Suprapubic skin (tissue), 4 donors: ENCODE results near the gene FZD1. TPM values are rescaled to one million over a fixed set of nuclear protein-coding genes. Genes with fewer than 3 reads are reported as not detected.

Experiments
- DNase-seq, 2 donors: peaks; one replicate each; pipeline ENCODE4 v3.0.0-alpha.2; 2019; ENCODE audit warnings: low spot score in 2 of 2
- H3K27ac ChIP-seq: fragments of 200-600 bp; sonication (generic); one replicate; pipeline ENCODE4 v1.5.1; 2019
- H3K27me3 ChIP-seq: fragments of 200-600 bp; sonication (generic); one replicate; pipeline ENCODE4 v1.5.1; 2019
- H3K36me3 ChIP-seq: fragments of 200-600 bp; sonication (generic); one replicate; pipeline ENCODE4 v1.5.1; 2019
- H3K4me1 ChIP-seq: fragments of 200-600 bp; sonication (generic); one replicate; pipeline ENCODE4 v1.5.1; 2019
- H3K4me3 ChIP-seq: fragments of 200-600 bp; sonication (generic); one replicate; pipeline ENCODE4 v1.5.1; 2019; ENCODE audit warnings: mild to moderate bottlenecking
- H3K9me3 ChIP-seq: fragments of 200-600 bp; sonication (generic); one replicate; pipeline ENCODE4 v1.5.1; 2019
- CTCF ChIP-seq, 2 donors: fragments of 200-600 bp in 1 of 2; fragments of 450-650 bp in 1 of 2; sonication (generic) in 1 of 2; IDR thresholded peaks; one replicate each; pipeline ENCODE4 v1.5.1; 2016 to 2019; ENCODE audit warnings: antibody characterized with exemption in 2 of 2, mild to moderate bottlenecking in 1 of 2, moderate library complexity in 1 of 2
- EP300 ChIP-seq: sonication (generic); formaldehyde crosslinking; IDR thresholded peaks from one replicate; pipeline ENCODE4 v1.6.1; 2017; ENCODE audit warnings: antibody characterized with exemption
- POLR2A ChIP-seq, 2 donors: fragments of 450-650 bp; IDR thresholded peaks; one replicate each; pipeline ENCODE4 v1.6.1; 2017; ENCODE audit warnings: antibody characterized with exemption in 2 of 2, mild to moderate bottlenecking in 2 of 2, moderate library complexity in 2 of 2
- POLR2AphosphoS5 ChIP-seq, 3 donors: sonication (generic); formaldehyde crosslinking; IDR thresholded peaks; one replicate each; pipeline ENCODE4 v1.6.1; 2017; ENCODE audit warnings: antibody characterized with exemption in 3 of 3
- WGBS: methylation state at CpG from one replicate; pipeline ENCODE4 v1.1.5; 2018; 5-methylcytosine and 5-hydroxymethylcytosine counted together
- total RNA-seq, 4 donors: library from RNA; depleted of rRNA; stranded (reverse); fragments of >200 nt; gene quantifications; one replicate each; pipeline ENCODE4 v1.1.0, GENCODE V29; 2016

FZD1 gene
- total RNA-seq, 4 donors from 2014 or later, result 23.1 to 43.4 (median 34.9) TPM

- no peaks in the 10 kb centered on the region for H3K27me3 ChIP-seq
- no peaks in the 10 kb centered on the region for H3K9me3 ChIP-seq
- peak overlapping the region; percentile 5 for H3K27ac ChIP-seq
- no peak for TF ChIP-seq POLR2AphosphoS5 (IDR thresholded peaks at IDR 0.05)
- TF ChIP-seq CTCF (IDR thresholded peaks at IDR 0.05), result no peak
- no peak for TF ChIP-seq POLR2A (IDR thresholded peaks at IDR 0.05)
- TF ChIP-seq EP300, result no peak
- no peak for DNase-seq
- no peaks in the 10 kb centered on the region for H3K36me3 ChIP-seq
- 89% methylated on average over 1 of the region's 1 CpG for WGBS
- peaks cover 31% of the 10 kb centered on the region for H3K4me1 ChIP-seq
- no peak overlapping the region for H3K4me3 ChIP-seq
These were observed 24.5 kb upstream of the FZD1 start for GRCh38 chr7:91239772-91240171.

GRCh38 chr7:91240376-91240941, 23.8 kb upstream of the FZD1 start:
- Histone ChIP-seq H3K4me1 (peaks cover 31% of the 10 kb centered on the region), H3K4me3 (no peak overlapping the region), H3K27ac (peak overlapping the region; percentile 5), H3K9me3 (no peaks in the 10 kb centered on the region), H3K27me3 (no peaks in the 10 kb centered on the region), H3K36me3 (no peaks in the 10 kb centered on the region)
- no peak for TF ChIP-seq POLR2A (IDR thresholded peaks at IDR 0.05)
- no peak for TF ChIP-seq EP300
- peak in 1 of 3 donors; percentile 34 for TF ChIP-seq POLR2AphosphoS5 (IDR thresholded peaks at IDR 0.05)
- WGBS, result 20% methylated on average over 2 of the region's 2 CpGs
- no peak for DNase-seq

- TF ChIP-seq POLR2AphosphoS5 (IDR thresholded peaks at IDR 0.05) (no peak), EP300 (no peak), CTCF (IDR thresholded peaks at IDR 0.05) (no peak), POLR2A (IDR thresholded peaks at IDR 0.05) (no peak)
- no peak for DNase-seq
- Histone ChIP-seq H3K9me3 (no peaks in the 10 kb centered on the region), H3K27ac (peak overlapping the region; percentile 31), H3K27me3 (no peaks in the 10 kb centered on the region), H3K4me3 (no peak overlapping the region), H3K4me1 (peaks cover 31% of the 10 kb centered on the region), H3K36me3 (no peaks in the 10 kb centered on the region)
- 45% methylated on average over 8 of the region's 8 CpGs for WGBS
These were observed 22.0 kb upstream of the FZD1 start for GRCh38 chr7:91242097-91242844.

DNA sequence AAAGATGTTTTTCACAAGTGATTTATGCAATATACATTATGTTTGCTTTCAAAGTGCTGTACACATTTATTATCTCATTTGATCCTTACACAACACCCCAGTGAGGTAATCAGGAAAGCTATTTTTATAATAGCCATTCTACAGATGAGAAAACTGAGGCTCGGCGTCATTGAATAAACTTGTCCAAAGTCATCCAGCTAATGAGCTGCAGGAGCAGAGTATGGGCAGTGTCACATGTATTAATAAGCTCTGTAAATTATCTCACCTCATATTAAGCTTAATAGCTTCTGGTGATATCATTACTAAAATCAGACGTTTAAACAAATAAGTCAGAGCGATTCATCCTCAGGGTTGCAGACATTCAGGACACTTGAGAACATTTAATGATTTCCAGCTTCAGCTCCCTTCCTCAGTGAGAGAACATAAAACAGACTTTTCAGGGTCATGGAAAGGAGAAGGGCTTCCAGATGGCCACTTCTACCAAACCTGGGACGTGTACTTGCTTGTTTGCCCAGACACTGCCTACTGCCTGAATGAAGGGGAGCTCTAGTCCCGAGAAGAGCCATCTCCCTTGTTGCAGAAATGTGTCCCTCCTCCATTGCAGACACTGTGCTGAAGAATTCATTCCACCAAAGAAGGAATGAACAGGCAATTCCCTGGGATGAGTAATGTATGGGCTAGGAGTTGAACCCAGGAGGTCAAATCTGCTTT, 20.5 kb upstream of the FZD1 start:
- H3K9me3 ChIP-seq, result no peaks in the 10 kb centered on the region
- WGBS, result 75% methylated on average over 6 of the region's 6 CpGs
- no peak for TF ChIP-seq POLR2AphosphoS5 (IDR thresholded peaks at IDR 0.05)
- no peak for TF ChIP-seq EP300
- no peak for TF ChIP-seq POLR2A (IDR thresholded peaks at IDR 0.05)
- no peak for TF ChIP-seq CTCF (IDR thresholded peaks at IDR 0.05)
- no peaks in the 10 kb centered on the region for H3K27me3 ChIP-seq
- H3K4me3 ChIP-seq, result no peak overlapping the region
- no peaks in the 10 kb centered on the region for H3K36me3 ChIP-seq
- peaks cover 31% of the 10 kb centered on the region for H3K4me1 ChIP-seq
- no peak for DNase-seq
- H3K27ac ChIP-seq, result no peak overlapping the region

DNA sequence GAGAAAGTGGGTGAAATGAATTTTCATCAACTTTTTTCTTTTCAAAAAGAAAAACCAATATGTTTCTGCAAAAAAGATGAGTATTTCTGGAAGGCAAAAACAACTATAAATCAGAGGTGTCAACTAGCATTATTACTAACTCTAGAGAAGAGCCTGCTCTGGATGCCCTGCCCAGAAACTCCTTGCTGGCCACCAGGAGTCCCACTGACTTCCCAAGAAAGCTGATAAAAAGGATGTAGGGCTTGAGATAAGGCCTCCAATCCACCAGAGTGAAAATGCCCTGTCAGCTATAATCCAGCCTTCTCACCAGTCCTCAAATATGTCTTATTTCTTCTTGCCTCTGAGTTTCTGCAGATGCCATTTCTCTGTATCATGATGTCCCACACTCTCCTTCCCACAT, 16.7 kb upstream of the FZD1 start:
- TF ChIP-seq CTCF (IDR thresholded peaks at IDR 0.05), result no peak
- H3K4me3 ChIP-seq, result no peak overlapping the region

More for the DNA sequence above, 16.7 kb upstream of the FZD1 start:
- no peaks in the 10 kb centered on the region for H3K36me3 ChIP-seq
- H3K4me1 ChIP-seq, result peaks cover 14% of the 10 kb centered on the region
- DNase-seq, result no peak
- H3K27ac ChIP-seq, result no peak overlapping the region
- H3K27me3 ChIP-seq, result no peaks in the 10 kb centered on the region
- H3K9me3 ChIP-seq, result no peaks in the 10 kb centered on the region
